ENCODE results near the gene PEX14.

Gene PEX14

DNA sequence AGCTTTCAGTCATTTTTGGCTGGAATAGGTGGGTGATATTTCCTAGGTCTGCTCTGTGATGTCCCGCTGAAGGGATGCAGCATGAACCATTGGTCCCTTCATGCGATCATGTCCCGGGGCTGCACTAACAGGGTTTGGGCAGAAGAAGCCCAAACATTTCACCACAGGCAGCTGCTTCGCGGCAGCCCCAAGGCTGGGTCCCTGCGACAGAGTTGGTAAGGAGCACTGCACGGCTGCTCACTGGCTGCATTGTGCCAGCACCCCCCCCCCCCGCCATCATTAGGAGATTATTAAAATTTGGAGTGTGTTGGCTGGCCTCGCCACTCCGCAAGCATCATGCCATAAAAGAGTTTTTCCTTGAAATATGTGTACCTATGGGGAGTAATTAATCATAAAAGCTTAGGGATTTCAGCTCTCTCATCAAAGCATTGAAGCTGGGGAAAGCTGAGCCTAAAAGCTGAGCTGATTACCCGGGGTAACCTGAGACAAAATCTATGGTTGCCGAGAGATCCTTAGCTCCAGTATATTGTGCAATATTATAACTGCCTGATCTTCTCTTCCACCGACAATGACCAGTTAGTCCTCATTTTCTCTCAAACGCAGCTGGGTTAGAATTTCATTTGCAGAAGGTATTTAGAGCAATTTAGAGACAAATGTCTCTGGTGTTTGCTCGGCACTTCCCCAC is 62.5 kb downstream of the PEX14 start:
- H3K4me3 Mint-ChIP-seq, result no peak overlapping the region
- TF ChIP-seq, protein P1, sequence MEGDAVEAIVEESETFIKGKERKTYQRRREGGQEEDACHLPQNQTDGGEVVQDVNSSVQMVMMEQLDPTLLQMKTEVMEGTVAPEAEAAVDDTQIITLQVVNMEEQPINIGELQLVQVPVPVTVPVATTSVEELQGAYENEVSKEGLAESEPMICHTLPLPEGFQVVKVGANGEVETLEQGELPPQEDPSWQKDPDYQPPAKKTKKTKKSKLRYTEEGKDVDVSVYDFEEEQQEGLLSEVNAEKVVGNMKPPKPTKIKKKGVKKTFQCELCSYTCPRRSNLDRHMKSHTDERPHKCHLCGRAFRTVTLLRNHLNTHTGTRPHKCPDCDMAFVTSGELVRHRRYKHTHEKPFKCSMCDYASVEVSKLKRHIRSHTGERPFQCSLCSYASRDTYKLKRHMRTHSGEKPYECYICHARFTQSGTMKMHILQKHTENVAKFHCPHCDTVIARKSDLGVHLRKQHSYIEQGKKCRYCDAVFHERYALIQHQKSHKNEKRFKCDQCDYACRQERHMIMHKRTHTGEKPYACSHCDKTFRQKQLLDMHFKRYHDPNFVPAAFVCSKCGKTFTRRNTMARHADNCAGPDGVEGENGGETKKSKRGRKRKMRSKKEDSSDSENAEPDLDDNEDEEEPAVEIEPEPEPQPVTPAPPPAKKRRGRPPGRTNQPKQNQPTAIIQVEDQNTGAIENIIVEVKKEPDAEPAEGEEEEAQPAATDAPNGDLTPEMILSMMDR (IDR thresholded peaks at IDR 0.05; ENCODE audit: unreplicated experiment in 3 of 3), result no peak
- H3K9me3 Mint-ChIP-seq, result no peaks in the 10 kb centered on the region
- H3K27me3 Mint-ChIP-seq (ENCODE audit: low read depth), result peaks cover 26% of the 10 kb centered on the region
- peaks cover 52% of the 10 kb centered on the region for H3K4me1 Mint-ChIP-seq
- no peak overlapping the region for H3K27ac Mint-ChIP-seq
- H3K36me3 Mint-ChIP-seq (ENCODE audit: low read depth), result peaks cover 24% of the 10 kb centered on the region

DNA sequence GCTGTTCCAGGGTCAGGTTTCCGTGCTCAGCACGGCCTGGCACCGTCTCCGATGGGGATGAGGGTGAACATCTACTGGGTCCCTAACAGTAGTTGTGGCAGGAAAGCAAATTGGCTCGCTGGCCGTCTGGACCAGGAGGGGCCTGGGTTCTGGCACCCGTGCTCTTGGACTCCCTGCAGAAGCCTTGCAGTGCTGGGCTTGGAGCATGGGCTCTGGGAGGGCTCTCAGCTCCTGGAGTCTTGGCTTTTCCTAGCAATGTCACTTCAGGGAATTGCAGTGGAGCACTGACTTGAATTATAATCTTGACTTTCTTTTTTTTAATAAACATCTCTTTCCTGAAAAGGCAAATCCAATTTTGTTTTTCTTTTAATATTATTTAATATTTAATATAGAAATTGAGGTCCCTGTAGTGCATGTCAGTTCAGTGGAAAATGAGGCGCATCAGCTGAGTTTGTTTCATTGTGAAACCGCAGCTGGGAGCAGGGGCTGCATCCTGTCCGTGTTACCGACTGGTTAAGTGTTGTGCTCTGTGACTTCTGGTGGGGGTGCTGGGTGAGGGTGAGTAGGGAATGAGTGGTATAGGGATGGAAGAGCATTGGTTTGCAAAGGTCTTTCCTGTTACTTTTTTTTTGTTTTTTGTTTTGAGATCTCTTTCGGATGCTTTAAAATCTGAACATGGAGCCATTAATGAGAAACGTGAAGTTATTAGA is 64.1 kb downstream of the PEX14 start:
- TF ChIP-seq, protein P1 (IDR thresholded peaks at IDR 0.05; ENCODE audit: unreplicated experiment in 3 of 3), result no peak
- Mint-ChIP-seq H3K4me3 (no peak overlapping the region), H3K9me3 (no peaks in the 10 kb centered on the region), H3K36me3 (ENCODE audit: low read depth) (peaks cover 31% of the 10 kb centered on the region), H3K4me1 (peaks cover 49% of the 10 kb centered on the region), H3K27me3 (ENCODE audit: low read depth) (peaks cover 17% of the 10 kb centered on the region), H3K27ac (peak overlapping the region in 1 of 3 experiments; percentile 1)

DNA sequence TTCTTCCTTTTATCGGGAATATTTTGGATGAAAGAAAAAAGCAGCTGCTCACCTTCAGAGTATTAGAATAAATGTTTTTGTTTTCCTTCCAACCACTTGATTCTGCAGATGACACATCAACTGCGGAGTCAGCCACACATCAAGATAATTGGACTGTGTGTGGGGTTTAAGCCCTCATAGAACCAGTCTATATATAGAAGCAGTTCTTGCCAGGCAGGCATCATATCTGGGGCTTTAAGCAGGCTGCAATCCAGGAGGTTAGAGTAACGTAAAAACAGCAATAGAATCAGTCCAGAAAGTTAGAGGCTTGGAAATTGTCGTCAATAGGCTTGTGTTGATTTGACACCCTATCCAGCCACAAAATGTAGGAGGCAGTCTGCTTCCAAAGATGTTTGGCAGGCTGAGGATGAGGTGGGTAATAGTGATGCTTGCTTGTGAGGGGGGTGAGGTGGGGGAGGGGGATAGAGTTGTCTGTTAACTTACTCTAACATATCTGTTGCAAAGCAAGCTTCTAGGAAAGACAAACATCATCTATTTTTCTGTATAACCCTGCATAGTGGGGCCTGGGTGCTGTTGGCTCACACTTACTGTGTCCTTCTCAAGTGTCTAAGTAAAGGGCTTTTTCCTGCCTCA is 64.8 kb downstream of the PEX14 start:
- Mint-ChIP-seq H3K4me1 (peaks cover 49% of the 10 kb centered on the region), H3K4me3 (peak overlapping the region in 1 of 3 experiments; percentile 2), H3K36me3 (ENCODE audit: low read depth) (peaks cover 33% of the 10 kb centered on the region), H3K27me3 (ENCODE audit: low read depth) (peaks cover 12% of the 10 kb centered on the region), H3K9me3 (no peaks in the 10 kb centered on the region), H3K27ac (peak overlapping the region; percentile 1 to 64 (median 51))
- TF ChIP-seq, protein P1 (IDR thresholded peaks at IDR 0.05; ENCODE audit: unreplicated experiment in 3 of 3), result no peak

DNA sequence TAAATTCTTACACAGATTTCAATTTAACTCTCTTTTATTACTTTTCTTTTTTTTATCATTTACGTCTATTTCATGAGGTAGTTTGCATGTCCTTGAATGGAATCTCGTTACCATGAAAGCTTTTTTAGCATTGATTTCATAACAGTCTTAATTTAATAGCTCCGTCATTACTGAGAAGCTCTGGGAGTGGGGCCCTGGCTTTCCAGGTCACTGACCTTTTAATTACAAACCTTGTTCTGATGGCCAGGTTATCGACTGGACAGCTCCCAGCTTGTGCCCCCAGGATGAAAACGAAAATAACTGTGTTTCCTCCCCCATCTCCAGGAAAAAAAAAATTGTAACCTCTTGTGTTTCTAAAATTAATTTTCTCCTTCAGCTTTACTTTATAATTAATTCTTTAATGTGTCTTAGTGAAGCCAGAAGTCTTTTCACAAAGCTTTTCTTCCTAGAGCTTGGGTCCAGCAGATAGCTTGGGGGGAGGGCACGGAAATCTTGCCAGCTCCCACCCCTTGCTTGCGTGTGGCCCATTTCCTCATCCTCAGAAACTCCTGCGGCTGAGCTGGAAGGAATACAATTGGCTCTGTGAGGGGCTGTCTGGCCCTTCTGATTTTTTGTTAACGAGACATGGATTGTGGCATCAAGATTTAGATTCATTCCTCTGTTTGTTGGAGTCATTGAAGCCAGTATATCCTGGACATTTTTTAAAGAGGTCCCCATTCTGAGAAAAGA is 65.7 kb downstream of the PEX14 start:
- H3K4me3 Mint-ChIP-seq, result no peak overlapping the region
- H3K27ac Mint-ChIP-seq, result peak overlapping the region in 2 of 3 experiments; percentile 18 to 51
- peaks cover 46% of the 10 kb centered on the region for H3K4me1 Mint-ChIP-seq
- TF ChIP-seq, protein P1 (IDR thresholded peaks at IDR 0.05; ENCODE audit: unreplicated experiment in 3 of 3), result no peak
- H3K36me3 Mint-ChIP-seq (ENCODE audit: low read depth), result peaks cover 35% of the 10 kb centered on the region
- peaks cover 9% of the 10 kb centered on the region for H3K27me3 Mint-ChIP-seq (ENCODE audit: low read depth)
- no peaks in the 10 kb centered on the region for H3K9me3 Mint-ChIP-seq

DNA sequence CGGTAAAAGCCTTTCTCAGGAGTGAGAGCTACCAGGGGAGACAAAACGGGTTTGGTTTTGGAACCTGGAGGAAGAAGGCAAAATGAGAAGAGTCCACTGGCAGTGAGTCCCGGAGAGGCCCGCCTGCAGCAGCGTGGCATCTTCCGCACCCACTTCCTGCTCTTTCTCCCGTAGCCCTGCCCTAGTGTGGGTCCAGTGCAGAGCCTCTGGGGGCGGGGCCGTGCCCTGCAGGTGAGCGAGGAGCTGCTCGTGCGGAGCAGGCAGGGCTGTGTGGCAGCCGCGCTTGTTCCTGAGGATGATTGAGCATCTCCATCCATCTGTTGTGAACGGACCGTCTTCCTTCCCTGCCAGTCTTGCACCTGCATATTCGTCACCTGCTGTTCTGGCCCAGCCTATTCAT is 66.5 kb downstream of the PEX14 start:
- peaks cover 6% of the 10 kb centered on the region for H3K27me3 Mint-ChIP-seq (ENCODE audit: low read depth)
- peaks cover 30% of the 10 kb centered on the region for H3K36me3 Mint-ChIP-seq (ENCODE audit: low read depth)
- peaks cover 40% of the 10 kb centered on the region for H3K4me1 Mint-ChIP-seq
- no peaks in the 10 kb centered on the region for H3K9me3 Mint-ChIP-seq
- H3K4me3 Mint-ChIP-seq, result no peak overlapping the region
- H3K27ac Mint-ChIP-seq, result no peak overlapping the region
- TF ChIP-seq, protein P1 (IDR thresholded peaks at IDR 0.05; ENCODE audit: unreplicated experiment in 3 of 3), result no peak
